HG02884 (cell line): ENCODE data around the gene CNP.

Source experiments
- ATAC-seq: cut with Tn5 transposase; IDR thresholded peaks from one replicate; pipeline ENCODE4 v1.9.1; 2021; ENCODE audit warnings: mild to moderate bottlenecking, moderate library complexity; ENCODE audit not compliant: unreplicated experiment

Gene CNP

GRCh38 chr17:41941168-41941567 lies 25.4 kb upstream of the CNP start:
- no peak for ATAC-seq

DNA sequence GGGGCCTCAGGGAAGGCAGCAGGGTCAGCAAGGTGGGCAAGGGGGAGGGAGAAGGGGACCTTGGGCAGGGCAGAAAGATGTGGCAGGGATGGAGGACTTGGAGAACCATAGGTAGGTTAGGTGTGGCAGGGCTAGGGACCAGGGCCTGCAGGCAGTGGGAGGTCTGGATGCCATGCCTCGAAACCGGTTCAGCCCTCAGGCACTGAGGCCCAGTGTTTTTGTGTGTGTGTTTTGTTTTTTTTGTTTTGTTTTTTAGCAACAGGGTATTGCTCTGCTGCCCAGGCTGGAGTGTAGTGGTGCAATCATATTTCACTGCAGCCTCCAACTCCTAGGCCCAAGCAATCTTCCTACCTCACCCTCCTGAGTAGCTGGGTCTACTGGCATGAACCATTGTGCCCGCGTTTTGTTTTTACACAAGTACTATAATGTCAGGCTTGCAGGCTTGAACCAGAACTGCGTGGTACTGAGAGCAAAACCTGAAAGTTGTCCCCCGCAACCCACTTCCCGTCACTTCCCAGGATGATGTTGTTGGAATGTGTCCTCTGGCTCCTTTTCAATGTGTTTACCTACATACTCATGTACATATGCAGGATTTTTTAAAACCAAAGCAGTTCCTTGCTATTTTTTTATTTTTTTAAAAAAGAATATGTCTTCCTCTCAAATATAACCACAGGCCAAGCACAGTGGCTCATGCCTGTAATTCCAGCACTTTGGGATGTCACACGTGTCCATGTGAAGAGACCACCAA lies 23.8 kb upstream of the CNP start:
- no peak for ATAC-seq

- ATAC-seq, result no peak
Observed at GRCh38 chr17:41943492-41943891, 23.1 kb upstream of the CNP start.

DNA sequence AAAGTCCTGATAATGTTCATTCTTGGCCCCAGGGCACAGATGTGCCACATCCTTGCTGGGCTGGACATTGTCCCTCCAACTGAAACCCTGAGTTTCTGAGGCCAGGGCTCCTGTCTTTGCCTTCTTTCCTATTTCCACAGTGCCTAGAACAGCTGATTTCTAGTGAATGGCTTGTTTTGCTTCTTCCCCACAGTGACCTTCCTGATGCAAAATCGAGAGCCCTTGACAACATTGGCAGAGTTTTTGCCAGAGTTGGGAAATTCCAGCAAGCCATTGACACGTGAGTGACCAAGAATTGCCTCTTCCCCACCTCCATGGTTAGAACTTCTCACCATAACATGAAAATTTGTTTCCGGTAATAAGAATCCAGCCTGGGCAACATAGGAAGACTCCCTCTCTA lies 21.7 kb upstream of the CNP start:
- no peak for ATAC-seq

- no peak for ATAC-seq
Observed at GRCh38 chr17:41948762-41949460, 17.7 kb upstream of the CNP start.

GRCh38 chr17:41956522-41956921 lies 10.1 kb upstream of the CNP start:
- ATAC-seq, result no peak

DNA sequence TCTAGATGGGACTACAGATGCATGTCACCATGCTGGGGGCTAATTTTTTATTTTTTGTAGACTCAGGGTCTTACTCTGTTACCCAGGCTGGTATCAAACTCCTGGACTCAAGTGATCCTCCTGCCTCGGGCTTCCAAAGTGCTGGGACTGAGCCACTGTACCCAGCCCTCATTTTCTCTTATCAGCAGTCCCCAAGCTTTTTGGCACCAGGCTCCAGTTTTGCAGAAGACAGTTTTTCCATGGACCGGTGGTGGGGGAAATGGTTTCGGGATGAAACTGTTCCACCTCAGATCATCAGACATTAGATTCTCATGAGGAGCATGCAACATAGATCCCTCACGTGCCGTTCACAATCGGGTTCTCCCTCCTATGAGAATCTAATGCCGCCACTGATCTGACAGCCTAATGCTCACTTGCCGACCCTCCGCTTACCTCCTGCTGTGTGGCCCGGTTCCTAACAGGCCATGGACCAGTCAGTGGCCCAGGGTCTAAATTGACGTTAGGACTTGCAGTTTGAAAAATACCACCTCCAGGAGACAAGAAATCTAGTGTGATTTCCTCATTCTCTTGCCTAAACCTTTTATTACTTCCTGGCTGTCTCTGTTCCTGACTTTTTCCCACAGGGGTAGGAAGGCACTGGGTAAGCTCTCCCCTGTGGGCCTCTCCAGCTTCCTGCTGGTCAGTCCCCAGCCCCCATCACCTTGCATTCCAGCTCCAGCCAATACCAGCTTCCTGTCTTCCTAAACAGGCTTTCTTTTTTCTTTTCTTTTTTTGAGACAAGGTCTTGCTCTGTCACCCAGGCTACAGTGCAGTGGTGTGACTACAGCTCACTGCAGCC lies 9.3 kb upstream of the CNP start:
- ATAC-seq, result no peak

- no peak for ATAC-seq
Observed at GRCh38 chr17:41957869-41958439, 8.6 kb upstream of the CNP start.

- ATAC-seq, result no peak
Observed at GRCh38 chr17:41959030-41959335, 7.6 kb upstream of the CNP start.

GRCh38 chr17:41959336-41960095 lies 7.1 kb upstream of the CNP start:
- no peak for ATAC-seq

- ATAC-seq, result no peak
Observed at GRCh38 chr17:41962111-41962510, 4.5 kb upstream of the CNP start.

GRCh38 chr17:41962768-41963434 lies 3.7 kb upstream of the CNP start:
- no peak for ATAC-seq

- ATAC-seq, result no peak
Observed at GRCh38 chr17:41965694-41966462, 717 bp upstream of the CNP start.

DNA sequence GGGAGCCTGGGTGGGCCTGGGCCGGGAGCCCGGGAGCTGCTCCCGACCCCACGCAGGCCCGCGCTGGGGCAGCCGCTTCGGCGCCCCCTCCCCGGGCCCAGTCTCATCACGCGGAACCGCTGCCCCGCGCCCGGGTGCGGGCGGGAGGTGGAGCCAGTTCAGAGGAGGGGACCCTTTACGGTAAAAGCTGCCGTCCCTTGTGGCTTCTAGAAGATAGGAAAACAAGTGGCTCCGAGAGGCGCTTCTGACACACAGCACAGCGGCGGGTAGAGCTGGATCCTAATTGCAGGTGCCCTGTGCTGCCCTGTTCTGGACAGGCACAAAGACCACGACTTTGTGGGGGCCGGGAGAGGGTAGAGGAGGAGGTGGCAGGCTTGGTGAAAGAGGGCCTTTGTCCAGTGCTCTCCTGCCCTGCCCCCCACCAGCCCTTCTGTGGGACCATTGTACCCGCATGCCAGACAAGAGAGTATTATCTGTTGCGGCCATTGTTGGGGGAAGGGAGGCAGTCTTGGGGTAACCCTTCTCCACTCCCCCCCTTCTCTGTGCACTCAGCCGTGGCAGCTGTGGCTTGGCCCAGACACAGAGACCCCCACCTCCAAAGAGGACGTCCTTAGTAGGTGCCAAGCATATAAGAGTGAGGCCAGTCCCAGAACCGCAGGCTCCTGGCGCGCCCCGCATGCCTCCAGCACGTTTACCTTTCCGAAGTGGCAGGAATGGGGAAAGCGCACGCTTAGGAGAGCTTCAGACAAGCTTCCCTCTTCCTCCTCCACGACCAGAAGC lies 736 bp downstream of the CNP start:
- ATAC-seq, result no peak

DNA sequence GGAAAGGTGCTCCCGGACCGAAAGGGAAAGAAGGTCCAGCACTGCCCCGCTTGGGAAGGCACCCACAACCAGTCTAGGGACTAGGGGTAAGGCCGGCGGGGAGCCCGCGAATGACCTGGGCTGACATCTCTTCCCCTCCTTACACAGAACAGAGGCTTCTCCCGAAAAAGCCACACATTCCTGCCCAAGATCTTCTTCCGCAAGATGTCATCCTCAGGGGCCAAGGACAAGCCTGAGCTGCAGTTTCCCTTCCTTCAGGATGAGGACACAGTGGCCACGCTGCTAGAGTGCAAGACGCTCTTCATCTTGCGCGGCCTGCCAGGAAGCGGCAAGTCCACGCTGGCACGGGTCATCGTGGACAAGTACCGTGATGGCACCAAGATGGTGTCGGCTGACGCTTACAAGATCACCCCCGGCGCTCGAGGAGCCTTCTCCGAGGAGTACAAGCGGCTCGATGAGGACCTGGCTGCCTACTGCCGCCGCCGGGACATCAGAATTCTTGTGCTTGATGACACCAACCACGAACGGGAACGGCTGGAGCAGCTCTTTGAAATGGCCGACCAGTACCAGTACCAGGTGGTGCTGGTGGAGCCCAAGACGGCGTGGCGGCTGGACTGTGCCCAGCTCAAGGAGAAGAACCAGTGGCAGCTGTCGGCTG lies 1.5 kb downstream of the CNP start:
- ATAC-seq, result no peak

DNA sequence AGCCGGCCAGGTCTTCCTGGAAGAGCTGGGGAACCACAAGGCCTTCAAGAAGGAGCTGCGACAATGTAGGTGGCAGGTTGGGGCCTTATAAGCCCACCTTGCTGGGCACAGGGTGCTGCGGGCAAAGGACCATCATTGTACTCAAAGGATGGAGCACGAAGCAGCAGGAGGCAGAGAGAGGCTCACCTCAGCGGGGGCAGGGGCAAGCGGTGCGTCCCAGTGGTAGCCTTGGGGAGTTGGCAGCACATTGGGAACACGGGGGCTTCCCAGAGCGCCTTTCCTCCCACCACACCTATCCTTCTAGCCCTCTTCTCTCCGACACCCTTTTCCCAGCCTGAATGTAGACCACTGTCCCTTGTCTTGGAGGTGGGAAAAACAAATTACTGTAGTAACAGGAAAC lies 2.1 kb downstream of the CNP start:
- ATAC-seq, result no peak

DNA sequence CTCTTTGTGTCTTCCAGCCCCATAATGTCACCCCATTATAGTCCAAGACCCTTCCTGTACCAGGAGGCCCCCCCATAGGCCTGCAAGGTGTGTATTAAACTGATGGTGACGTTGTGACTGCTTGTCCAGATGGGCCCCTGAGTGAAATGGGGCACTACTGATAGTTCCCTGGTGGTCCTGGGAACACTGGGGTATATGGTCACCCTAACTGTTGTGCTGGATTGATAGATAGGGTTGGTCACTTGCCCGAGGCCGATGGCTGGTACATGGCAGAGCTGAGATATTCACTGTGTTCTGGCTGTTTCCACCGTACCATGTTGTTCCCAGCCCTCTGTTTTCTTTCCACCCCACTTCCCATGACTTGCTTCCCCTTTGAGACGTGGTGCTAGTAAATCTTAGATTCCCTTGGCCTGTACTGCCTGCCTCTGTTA lies 4.3 kb downstream of the CNP start:
- ATAC-seq, result no peak
